ENCODE results near the gene EML1. TPM values are rescaled to one million over a fixed set of nuclear protein-coding genes. Genes with fewer than 3 reads are reported as not detected.

The EML1 gene
- total RNA-seq, 1 donor from 2014 or later: 34.9 TPM

GRCh38 chr14:99876406-99876805 lies 83.2 kb downstream of the EML1 start:
- Mint-ChIP-seq H3K27me3 (peaks cover 3% of the 10 kb centered on the region), H3K9me3 (ENCODE audit: low read depth) (no peaks in the 10 kb centered on the region), H3K4me3 (ENCODE audit: low read depth) (no peak overlapping the region), H3K36me3 (ENCODE audit: insufficient read depth) (peaks cover 4% of the 10 kb centered on the region), H3K4me1 (ENCODE audit: low read depth) (peaks cover 13% of the 10 kb centered on the region), H3K27ac (no peak overlapping the region)
- TF ChIP-seq CTCF (IDR thresholded peaks at IDR 0.05; ENCODE audit: unreplicated experiment): no peak
- no peak for DNase-seq (ENCODE audit: low spot score, unreplicated experiment)

- Mint-ChIP-seq H3K9me3 (ENCODE audit: low read depth) (no peaks in the 10 kb centered on the region), H3K4me1 (ENCODE audit: low read depth) (peaks cover 6% of the 10 kb centered on the region), H3K27me3 (peaks cover 3% of the 10 kb centered on the region), H3K27ac (no peak overlapping the region), H3K36me3 (ENCODE audit: insufficient read depth) (peaks cover 5% of the 10 kb centered on the region), H3K4me3 (ENCODE audit: low read depth) (no peak overlapping the region)
- TF ChIP-seq CTCF (IDR thresholded peaks at IDR 0.05; ENCODE audit: unreplicated experiment): no peak
- DNase-seq (ENCODE audit: low spot score, unreplicated experiment): no peak
These were observed 85.3 kb downstream of the EML1 start for GRCh38 chr14:99878563-99878962.

GRCh38 chr14:99879401-99880295 lies 86.4 kb downstream of the EML1 start:
- no peak for TF ChIP-seq CTCF (IDR thresholded peaks at IDR 0.05; ENCODE audit: unreplicated experiment)
- no peak for DNase-seq (ENCODE audit: low spot score, unreplicated experiment)
- Mint-ChIP-seq H3K36me3 (ENCODE audit: insufficient read depth) (peaks cover 6% of the 10 kb centered on the region), H3K27ac (no peak overlapping the region), H3K9me3 (ENCODE audit: low read depth) (no peaks in the 10 kb centered on the region), H3K27me3 (peaks cover 3% of the 10 kb centered on the region), H3K4me3 (ENCODE audit: low read depth) (no peak overlapping the region), H3K4me1 (ENCODE audit: low read depth) (peaks cover 5% of the 10 kb centered on the region)

- TF ChIP-seq CTCF (IDR thresholded peaks at IDR 0.05; ENCODE audit: unreplicated experiment): no peak
These were observed 87.6 kb downstream of the EML1 start for GRCh38 chr14:99880651-99881420.

GRCh38 chr14:99883866-99884650 lies 90.8 kb downstream of the EML1 start:
- peaks cover 4% of the 10 kb centered on the region for H3K36me3 Mint-ChIP-seq (ENCODE audit: insufficient read depth)
- no peak overlapping the region for H3K27ac Mint-ChIP-seq
- H3K4me1 Mint-ChIP-seq (ENCODE audit: low read depth): peaks cover 5% of the 10 kb centered on the region
- no peak overlapping the region for H3K4me3 Mint-ChIP-seq (ENCODE audit: low read depth)
- H3K9me3 Mint-ChIP-seq (ENCODE audit: low read depth): no peaks in the 10 kb centered on the region
- H3K27me3 Mint-ChIP-seq: no peaks in the 10 kb centered on the region
- DNase-seq (ENCODE audit: low spot score, unreplicated experiment): no peak
- no peak for TF ChIP-seq CTCF (IDR thresholded peaks at IDR 0.05; ENCODE audit: unreplicated experiment)

More at GRCh38 chr14:99880651-99881420, 87.6 kb downstream of the EML1 start:
- H3K36me3 Mint-ChIP-seq (ENCODE audit: insufficient read depth): peaks cover 6% of the 10 kb centered on the region
- peaks cover 2% of the 10 kb centered on the region for H3K27me3 Mint-ChIP-seq
- H3K4me1 Mint-ChIP-seq (ENCODE audit: low read depth): peaks cover 5% of the 10 kb centered on the region
- no peak for DNase-seq (ENCODE audit: low spot score, unreplicated experiment)
- H3K27ac Mint-ChIP-seq: peak overlapping the region; percentile 59
- H3K4me3 Mint-ChIP-seq (ENCODE audit: low read depth): no peak overlapping the region
- no peaks in the 10 kb centered on the region for H3K9me3 Mint-ChIP-seq (ENCODE audit: low read depth)

Measured in progenitor cell of endocrine pancreas (in vitro differentiated cells).